Occipital lobe (tissue), 2 donors: ENCODE measurements around the gene SLC30A3. TPM values are rescaled to one million over a fixed set of nuclear protein-coding genes. Genes with fewer than 3 reads are reported as not detected.
A peak's percentile ranks its signal among the peaks of the same experiment; 100 is the strongest.
"Not testable (repeated sequence)": the region's sequence is repeated elsewhere in the genome, so short reads cannot be mapped to it uniquely, and the experiment has no call there.

Experiments
- DNase-seq: peaks from one replicate; lab custom pipeline; 2025; lab: John Stamatoyannopoulos, UW
- total RNA-seq: library from RNA; depleted of rRNA; stranded (reverse); fragments of >200 nt; gene quantifications from one replicate; pipeline ENCODE4 v1.2.3, GENCODE V29; 2014

The SLC30A3 gene
- total RNA-seq, 1 donor from 2014 or later, result 0.47 TPM

GRCh38 chr2:27285481-27285880 lies 22.6 kb upstream of the SLC30A3 start:
- DNase-seq, result no peak

GRCh38 chr2:27284996-27285395 lies 22.1 kb upstream of the SLC30A3 start:
- no peak for DNase-seq

- DNase-seq, result no peak
Observed at GRCh38 chr2:27282892-27283291, 20.0 kb upstream of the SLC30A3 start.

- DNase-seq, result no peak
Observed at GRCh38 chr2:27281855-27282559, 19.2 kb upstream of the SLC30A3 start, which contains the start of gene TRIM54. Gene TRIM54, plus strand, starts transcription at chr2:27282429. Its CDS starts 303 bp downstream, at chr2:27282732.

GRCh38 chr2:27281442-27281841 lies 18.6 kb upstream of the SLC30A3 start:
- DNase-seq, result no peak

- no peak for DNase-seq
Observed at GRCh38 chr2:27280826-27281225, 18.0 kb upstream of the SLC30A3 start.

GRCh38 chr2:27278010-27278409 lies 15.2 kb upstream of the SLC30A3 start:
- DNase-seq, result no peak

- DNase-seq, result no peak
Observed at GRCh38 chr2:27275211-27276150, 12.6 kb upstream of the SLC30A3 start, which contains the start of gene DNAJC5G. Gene DNAJC5G, plus strand, starts transcription at chr2:27275433. Its CDS starts 1,296 bp downstream, at chr2:27276729.

- not testable (repeated sequence) for DNase-seq
Observed at GRCh38 chr2:27272537-27273522, 10.0 kb upstream of the SLC30A3 start.

- no peak for DNase-seq
Observed at GRCh38 chr2:27271631-27272340, 8.9 kb upstream of the SLC30A3 start.

- DNase-seq, result no peak
Observed at GRCh38 chr2:27270670-27271069, 7.8 kb upstream of the SLC30A3 start.

- no peak for DNase-seq
Observed at GRCh38 chr2:27270131-27270530, 7.3 kb upstream of the SLC30A3 start.

GRCh38 chr2:27268296-27268695 lies 5.4 kb upstream of the SLC30A3 start:
- not testable (repeated sequence) for DNase-seq

- no peak for DNase-seq
Observed at GRCh38 chr2:27265536-27265870, 2.7 kb upstream of the SLC30A3 start.

- DNase-seq, result no peak
Observed at GRCh38 chr2:27264753-27265535, 2.1 kb upstream of the SLC30A3 start.

GRCh38 chr2:27264253-27264752 lies 1.5 kb upstream of the SLC30A3 start:
- DNase-seq, result no peak

GRCh38 chr2:27263287-27264252 lies 723 bp upstream of the SLC30A3 start:
- peak; percentile 30 for DNase-seq

- DNase-seq, result no peak
Observed at GRCh38 chr2:27261926-27262298, 935 bp downstream of the SLC30A3 start.
